NCI-H524 (cell line): ENCODE measurements around the gene BACE1.
A peak's percentile ranks its signal among the peaks of the same experiment; 100 is the strongest.
"Not testable (repeated sequence)": the region's sequence is repeated elsewhere in the genome, so short reads cannot be mapped to it uniquely, and the experiment has no call there.

Experiments used
- DNase-seq, 2 experiments: peaks; one replicate each; lab custom pipeline; 2025; lab: John Stamatoyannopoulos, UW

Gene BACE1

DNA sequence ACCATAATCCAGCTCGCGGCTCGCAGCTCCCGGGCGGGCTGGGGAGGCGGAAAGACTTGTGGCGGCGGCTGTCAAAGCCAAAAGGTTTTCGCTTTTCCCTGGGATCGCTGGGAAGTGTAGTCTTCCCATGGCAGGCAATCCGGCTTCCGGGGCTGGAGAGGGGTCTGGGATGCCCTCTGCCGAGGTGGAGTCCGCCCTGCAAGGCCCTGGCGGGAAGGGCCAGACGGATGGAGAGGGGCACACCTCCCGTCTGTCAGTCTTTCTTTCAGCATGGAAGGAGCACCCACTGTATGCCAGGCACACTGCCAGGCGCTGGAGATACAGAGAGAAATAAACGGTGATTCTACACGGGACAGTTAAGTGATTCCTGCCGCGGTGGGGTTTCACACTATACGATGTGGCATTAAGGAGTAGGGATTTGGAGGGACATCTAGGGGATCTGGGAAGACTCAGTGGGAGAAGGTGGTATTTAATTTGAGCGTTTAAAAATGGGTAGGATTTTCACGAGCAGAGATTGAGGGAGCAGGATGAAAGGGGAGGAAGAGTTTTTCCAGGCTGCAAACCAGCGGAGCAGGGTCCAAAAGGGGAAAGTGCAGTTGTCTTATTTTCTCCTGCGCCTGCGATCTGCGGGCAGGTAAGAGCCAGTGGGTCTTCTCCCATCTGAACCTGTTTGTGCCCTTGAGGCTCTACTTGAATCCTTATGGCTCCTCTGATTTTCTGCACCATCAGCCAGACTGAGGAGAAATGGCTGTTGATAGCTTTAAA, at the start of gene BACE1:
Gene BACE1, minus strand, starts transcription at position 60 of the 765 bp plus-strand sequence. CDS start 461 bp downstream, outside the sequence.
- DNase-seq = peak; percentile 71 to 89

DNA sequence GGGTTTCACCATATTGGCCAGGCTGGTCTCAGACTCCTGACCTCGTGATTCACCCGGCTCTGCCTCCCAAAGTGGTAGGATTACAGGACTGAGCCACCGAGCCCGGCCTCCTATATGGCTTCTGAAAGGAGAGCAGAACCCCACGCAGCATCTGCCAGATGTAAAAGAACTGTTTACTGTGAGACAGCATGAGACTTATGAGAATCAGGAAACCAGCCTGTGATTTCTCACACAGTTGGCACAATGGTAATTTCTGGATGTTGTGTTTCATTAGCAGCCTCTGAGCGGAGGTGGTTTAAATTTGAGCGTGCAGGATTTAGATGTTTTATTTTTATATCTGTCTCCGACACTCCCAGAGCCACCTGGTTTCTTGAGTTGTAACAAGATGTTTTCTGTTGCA, 45.4 kb upstream of the BACE1 start:
- DNase-seq = no peak

DNA sequence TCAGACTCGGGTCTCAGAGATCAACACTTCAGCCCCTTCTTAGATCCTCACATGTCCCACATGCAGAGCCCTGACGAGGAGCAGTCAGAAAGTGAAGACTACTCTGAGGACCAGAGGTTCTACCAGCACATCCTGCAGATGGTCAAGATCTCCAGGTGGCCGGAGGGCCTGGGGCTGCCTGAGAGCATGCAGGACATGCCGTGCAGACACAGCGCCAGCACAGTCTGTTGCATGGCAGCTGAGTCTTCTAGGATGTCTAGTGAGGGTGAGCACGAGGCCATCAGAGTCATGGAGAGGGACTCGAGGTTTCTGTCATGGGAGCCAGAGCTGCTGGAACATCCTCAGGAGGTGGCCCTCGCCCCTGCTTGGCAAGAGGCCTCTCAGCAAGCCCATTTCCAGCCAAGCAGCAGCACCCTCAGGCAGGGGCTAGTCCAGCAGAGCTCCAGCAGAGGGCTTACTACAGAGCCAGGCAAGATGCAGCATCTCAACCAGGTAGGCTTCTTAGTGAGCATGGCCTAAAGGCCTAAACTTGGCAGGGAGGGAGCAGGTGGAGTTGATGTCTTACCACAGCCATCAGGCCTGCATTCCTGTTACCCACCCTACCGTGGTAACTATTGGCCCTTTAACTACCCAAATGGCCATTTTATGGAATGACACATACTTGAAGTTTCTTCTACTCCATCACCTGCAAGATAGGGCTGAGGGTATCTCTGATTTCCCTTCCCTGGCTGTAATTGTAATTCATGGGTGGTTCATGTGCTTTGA, 40.3 kb upstream of the BACE1 start:
- DNase-seq = no peak

DNA sequence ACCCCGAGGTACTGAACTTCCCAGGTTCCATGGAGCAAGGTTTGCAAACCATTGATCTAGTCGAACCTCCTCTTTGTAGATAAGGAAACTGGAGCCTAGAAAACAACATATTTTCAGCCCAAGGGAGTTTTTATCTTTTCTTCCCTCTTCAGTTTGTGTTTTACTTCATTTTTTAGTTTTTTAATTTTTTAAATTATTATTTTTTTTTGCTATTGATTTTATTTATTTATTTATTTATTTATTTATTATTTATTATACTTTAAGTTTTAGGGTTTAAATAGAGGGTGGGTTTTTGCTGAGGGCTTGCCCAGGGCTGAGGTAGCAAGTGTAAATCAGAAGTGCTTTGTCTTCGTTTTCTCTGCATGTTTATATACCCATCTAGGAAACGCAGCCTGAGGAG, 38.5 kb upstream of the BACE1 start:
- DNase-seq = no peak

DNA sequence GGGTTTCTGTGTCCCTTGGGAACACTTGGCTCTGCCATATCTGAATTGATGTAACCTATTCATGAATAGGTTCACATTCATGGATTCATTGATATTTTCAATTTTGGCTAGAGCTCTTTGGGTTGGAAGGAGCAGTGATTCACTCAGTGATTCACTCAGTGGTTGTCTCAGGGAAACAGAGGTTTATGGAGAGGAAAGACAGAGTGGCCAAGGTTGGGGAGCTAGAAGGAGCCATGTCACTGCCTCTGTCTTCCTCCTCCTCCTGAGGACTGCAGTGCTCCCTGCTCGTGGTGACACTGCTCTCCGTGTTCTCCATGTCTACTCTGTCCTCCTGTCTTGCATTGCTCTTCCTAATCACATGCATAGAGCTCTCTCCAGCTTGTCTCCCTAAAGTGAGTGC, 29.0 kb upstream of the BACE1 start:
- DNase-seq = no peak

DNA sequence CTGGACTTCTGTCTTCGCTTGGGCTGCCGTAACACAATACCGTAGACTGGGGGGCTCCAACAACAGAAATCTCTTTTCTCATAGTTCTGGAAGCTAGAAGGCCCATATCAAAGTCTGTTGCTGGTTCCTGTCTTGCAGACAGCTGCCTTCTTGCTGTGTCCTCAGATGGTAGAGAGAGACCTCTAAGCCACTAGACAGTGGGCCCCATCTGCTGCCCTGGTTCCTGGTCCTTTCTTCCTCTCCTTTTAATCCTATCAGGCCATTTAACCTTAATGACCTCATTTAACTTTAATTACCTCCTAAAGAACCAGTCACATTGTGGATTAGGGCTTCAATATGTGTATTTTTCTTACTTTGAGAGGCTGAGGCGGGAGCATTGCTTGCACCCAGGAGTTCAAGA, 21.0 kb upstream of the BACE1 start:
- peak; percentile 89 to 94 for DNase-seq

DNA sequence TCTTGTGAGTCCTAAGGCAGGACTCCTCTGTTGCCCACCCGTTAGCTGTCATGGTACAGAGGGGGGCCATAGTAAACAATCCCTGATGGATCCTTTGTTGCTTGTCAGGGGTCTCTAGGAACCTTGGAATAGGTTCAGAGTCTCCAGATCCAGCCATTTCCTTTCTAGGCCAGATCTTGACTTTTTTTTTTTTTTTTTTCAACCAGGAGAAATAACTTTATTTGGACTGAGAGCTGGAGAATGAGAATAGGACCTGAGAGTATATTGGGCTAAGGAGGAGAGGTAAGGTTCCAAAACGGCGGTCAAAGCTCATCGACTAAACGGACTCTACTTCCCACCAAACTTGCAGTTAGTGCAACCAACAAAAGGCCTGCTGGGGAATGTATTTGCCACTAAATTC, 19.3 kb upstream of the BACE1 start:
- DNase-seq = no peak

DNA sequence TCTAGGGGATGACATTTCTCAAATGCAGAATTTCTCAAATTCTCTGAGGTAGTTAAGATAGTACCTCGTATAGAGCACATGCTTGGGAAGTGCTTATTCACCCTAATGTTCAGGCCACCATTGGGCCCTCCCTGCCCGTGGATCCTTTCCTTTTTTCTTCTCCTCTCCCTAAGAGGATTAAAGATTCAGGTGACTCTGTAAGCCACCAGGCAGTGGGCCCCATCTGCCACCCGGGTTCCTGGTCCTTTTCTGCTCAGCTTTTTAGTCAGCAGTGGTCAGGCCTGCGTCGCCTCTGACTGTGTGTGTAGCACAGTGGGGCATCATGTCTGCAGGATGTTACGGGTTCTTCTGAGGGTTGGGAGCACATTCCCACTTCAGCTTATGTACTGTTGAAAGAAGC, 18.8 kb upstream of the BACE1 start:
- peak; percentile 67 to 90 for DNase-seq

DNA sequence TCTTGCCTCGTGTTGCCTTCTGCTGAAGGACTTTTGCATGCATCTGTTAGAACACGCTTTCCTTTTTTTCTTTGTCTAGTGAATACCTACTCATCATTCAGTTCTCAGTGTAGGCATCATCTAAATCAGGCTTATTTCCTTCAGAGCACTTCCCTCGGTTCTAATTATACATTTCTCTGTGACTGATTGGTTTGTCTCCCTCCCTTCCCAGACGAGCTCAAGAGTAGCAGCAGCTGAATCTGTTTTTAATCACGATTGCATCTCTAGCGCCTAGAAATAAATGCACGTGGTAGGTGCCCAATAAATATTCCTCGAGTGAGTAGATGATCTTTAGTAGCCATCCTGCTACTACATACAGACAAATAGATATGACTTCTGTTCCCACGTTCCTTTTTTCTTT, 17.9 kb upstream of the BACE1 start:
- no peak for DNase-seq

DNA sequence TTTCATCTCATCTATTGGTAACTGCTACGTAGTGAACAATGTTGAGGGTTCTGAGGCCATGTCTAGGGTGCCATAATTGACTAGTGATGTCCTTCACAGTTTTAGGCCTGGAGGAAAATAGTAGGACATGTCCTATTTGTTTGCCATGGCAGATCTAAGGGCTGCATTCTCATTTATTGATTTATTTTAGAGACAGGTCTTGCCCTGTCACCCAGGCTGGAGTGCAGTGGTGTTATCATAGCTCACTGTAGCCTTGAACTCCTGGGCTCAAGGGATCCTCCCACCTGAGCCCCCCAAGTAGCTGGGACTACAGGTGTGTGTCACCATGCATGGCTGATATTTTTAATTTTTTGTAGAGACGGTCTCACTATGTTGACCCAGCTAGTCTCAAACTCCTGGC, 16.8 kb upstream of the BACE1 start:
- no peak for DNase-seq

DNA sequence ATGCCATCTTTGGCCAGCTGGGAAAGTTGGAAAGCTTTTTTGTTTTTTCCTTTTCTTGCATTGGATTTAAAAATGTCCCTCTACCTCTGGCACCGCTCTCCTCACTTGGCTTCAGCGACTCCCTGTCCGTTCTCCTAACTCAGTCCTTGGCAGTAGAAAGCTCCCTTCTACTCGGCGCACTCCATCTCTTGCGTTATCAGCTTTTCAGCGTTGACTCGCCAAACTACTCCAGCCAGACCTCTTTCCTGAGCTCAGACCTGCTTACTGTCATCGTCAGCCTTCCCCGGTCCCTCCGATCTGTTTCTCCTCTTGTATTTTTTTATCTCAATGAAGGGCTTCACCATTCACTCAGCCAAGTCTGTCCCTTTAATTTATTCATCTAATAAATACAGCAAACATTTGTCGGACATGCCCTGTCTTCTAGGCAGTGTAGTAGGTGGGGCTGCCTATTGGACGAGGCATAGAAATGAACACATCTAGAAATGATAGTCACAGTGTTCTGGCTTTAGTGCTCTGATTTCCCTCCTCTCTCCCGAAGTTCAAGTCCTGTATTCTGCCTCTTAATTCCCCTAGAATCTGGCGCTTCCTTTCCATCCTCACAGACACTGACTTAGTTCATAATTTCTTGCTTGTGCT, 12.4 kb upstream of the BACE1 start:
- DNase-seq = no peak

DNA sequence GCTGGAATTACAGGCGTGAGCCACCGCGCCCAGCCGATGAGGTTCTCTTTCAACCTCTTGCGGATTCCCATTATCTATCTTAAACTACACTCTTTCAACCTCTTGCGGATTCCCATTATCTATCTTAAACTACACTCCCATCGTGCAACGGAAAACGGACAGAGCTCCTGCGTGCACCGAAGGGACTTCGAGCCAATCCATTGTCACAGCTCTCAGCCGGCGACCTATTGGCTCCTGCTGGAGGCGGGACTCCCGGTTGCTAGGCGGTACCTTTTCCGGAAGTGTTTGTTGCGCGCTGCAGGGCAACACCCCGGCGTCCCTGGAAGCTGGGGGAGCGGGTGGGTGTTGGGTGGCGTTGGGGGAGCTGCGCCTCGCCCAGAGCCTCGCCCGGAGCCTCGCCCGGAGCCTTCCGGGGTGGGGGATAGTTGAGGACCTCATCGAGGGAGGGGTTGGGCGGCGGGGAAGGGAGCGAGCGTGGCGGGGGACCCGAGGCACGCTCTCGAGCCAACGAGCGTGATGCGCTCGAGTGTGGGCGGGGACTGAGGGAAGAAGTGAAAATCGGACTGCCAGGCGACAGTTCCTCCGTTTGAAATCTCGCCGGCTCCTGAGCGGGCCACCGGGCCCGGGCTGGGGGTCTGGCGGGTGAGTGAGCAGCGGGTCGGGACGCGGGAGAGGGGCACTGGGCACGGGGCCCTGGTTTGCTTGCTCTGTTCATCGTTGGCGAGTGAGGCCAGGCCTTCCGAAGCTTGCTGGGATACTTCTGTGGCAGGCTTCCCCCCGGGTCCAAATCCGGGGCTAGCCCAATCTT, 11.7 kb upstream of the BACE1 start, which contains the start of gene CEP164:
Gene CEP164, plus strand, starts transcription at position 288 of the 808 bp plus-strand sequence. CDS start 10,733 bp downstream, outside the sequence.
- DNase-seq = peak; percentile 83 to 95

DNA sequence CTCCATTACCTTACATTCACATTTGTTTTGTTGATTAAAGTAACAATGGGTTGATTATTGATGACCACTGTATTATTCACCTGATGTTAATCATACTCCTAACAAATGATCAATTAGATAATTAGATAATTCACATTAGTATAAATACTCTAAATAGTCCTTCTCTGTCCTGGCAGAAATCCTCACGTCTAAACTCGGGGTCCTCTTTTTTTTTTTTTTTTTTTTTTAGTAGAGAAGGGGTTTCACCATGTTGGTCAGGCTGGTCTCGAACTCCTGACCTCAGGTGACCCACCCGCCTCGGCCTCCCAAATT, 11.2 kb upstream of the BACE1 start:
- DNase-seq = not testable (repeated sequence)

DNA sequence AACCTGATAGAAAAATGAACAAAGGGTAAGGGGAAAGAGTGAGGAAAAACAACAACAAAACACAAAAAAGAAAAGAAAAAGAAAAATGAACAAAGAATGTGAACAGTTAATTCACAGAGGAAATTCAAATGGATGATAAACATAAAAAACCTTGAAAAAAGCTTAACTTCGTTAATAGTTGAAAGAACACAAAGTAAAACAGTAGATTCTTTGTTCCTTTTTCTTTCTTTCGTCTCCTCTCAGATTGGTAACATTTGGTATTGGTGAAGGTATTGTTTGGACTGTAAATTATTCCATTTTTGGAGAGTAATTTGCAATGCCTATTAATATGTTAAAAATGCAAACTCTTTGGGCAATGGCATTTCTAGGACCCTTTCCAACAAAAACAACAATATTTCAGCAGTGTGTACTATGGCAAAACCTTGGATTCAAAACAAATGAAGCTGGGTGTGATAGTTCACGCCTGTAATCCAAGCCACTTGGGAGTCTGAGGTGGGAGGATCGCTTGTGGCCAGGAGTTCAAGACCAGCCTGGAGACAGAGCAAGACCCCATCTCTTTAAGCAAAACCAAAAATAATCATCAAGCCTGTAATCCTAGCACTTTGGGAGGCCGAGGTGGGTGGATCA, 3.3 kb upstream of the BACE1 start:
- no peak for DNase-seq

DNA sequence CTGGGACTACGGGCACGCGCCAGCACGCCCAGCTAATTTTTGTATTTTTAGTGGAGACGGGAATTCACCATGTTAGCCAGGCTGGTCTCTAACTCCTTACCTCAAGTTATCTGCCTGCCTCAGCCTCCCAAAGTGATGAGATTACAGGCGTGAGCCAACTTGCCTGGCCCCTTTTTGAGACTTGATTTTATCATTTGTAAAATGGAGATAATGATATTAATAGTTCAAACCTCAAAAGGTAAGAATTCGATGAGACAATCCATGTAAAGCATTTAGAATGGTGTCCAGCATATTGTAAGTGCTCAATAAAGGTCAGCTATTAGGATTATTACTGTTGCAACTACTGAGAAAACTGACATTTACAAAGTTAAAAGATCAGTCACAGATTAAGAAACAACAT, 2.7 kb upstream of the BACE1 start:
- DNase-seq = no peak

DNA sequence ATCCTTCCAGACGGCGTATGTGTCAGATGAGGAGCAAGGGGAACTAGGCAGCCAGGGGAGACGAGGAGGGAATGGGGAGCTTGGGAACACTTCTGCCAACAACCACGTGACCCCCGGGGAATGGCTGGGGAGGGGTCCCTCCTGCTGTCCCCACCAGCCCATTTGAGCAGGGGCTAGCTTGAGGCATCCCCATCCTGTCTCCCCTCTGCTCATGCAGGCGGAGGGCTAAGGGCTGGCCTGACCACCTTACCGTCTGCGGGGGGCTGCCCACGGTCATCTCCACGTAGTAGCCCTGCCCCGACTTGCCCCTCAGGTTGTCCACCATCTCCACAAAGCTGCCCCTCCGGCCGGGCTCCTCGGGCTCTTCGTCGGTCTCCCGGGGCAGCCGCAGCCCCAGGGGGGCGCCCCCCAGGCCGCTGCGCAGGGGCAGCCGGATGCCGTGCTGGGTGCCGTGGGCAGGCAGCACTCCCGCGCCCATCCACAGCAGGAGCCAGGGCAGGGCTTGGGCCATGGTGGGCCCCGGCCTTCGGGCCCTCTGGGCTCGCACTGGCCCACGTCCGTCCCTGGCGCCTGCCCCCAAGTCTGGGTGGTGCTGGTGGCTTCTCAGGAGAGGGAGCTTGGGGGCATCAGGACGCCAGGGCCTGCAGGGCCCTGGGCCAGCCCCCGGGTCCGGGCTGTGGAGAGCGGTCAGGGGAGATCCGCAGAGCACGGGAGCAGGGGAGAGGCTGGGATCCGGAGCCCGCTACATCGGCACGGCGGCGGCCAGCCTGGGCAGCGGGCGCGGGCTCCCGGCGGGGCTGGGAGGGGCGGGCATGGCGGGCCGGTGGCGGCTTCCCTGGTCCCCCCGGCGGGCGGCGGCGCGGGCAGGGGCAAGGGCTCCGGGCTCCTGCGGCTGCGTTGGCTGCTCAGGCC, 515 bp downstream of the BACE1 start:
- DNase-seq = peak in 1 of 2 experiments; percentile 8

DNA sequence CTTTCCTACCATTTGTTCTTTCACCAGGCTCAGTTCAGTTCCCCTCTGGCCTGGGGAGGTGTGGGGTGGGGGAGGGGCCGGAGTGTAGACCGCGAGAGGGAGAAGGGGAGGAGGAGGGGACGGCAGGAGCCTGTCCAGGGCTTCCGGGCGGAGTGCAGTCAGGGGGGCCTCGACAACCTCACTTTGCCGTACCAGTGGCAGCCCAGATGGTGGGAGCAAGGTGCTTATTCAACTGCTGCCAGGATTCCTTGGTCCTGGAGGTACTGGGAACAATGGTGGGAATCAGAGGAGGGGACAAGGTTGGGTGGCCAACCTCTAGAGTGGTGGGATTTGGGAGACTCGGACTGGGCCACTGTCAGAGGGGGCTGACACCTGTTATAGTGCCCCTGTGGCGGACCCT, 1.2 kb downstream of the BACE1 start:
- DNase-seq = no peak

DNA sequence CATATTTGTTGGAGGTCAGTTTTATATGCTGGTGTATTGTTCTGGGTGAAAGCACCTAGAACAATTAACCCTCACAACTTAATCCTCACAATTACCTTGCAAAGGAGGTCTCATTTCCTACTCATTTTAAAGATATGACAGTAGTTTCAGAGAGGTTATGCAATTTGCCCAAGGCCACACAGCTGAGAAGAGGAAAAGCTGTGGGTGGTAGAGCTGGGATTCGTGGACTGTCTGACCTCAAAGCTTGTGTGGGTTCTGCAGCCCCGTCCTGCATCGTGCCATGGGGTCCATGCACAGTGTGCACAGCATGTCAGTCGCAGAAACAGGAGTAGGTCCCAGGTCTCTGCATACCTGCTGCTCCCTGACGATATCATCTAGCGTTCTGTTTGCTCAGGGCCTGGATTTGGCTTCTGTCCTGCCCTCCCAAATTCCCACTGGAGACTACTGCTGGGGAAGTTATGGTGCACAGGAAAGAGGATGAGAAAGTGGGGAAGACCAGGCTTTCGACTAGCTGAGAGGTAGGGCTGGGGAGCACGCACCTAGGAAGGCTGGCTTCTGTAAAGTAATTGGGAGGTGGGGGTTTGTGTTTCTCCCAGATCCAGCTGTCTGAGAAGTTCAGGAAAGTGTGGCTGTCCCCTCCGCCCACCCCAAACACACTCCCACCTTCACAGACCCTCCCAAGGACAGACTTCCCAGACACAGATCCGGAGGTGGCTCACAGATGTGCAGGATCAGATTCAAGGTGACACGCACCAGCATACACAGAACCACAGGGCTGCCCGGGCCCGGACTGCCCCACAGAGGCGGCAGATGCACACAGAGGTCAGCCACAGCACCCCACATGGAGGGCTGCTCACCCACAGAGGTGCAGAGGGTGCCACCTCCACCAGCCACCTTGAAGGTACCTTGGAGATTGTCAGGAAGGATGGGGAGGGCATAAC, 2.0 kb downstream of the BACE1 start:
- no peak for DNase-seq

DNA sequence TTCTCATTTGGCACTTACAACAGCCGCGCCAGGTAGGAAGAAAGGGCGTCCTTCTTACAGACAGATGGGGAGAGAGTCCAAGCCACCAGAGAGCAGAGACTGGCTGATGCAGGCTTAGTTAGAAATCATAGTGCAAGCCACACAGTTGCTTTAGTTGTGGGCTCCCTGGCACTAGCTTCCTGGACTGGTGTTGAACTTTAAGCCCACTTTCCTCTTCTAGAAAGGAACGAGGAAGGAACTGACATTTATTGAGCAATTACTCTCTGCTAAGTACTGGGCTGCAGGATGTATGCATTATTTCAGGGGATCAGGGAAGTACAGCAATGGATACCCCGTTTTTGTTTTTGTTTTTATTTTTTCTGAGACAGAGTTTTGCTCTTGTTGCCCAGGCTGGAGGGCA, 3.0 kb downstream of the BACE1 start:
- DNase-seq = no peak
